SJCRH30 (cell line): ENCODE results near the gene C19orf33. TPM values are rescaled to one million over a fixed set of nuclear protein-coding genes. Genes with fewer than 3 reads are reported as not detected.

Experiments used
- DNase-seq, 2 experiments: peaks; one replicate each; pipeline ENCODE4 v3.0.0-alpha.2; 2015 to 2020
- H3K27ac ChIP-seq: fragments of 250-450 bp; sonication (Bioruptor Pico); 2 replicates; pipeline ENCODE4 v1.5.1; 2020; ENCODE audit warnings: mild to moderate bottlenecking, moderate library complexity
- H3K27me3 ChIP-seq: fragments of 250-450 bp; sonication (Bioruptor Pico); 2 replicates; pipeline ENCODE4 v1.5.1; 2020; ENCODE audit warnings: mild to moderate bottlenecking, moderate library complexity
- H3K36me3 ChIP-seq: fragments of 250-450 bp; sonication (Bioruptor Pico); 2 replicates; pipeline ENCODE4 v1.5.1; 2020; ENCODE audit warnings: mild to moderate bottlenecking, moderate library complexity
- H3K4me1 ChIP-seq: fragments of 250-450 bp; sonication (Bioruptor Pico); 2 replicates; pipeline ENCODE4 v1.5.1; 2020; ENCODE audit warnings: mild to moderate bottlenecking, moderate library complexity
- H3K4me3 ChIP-seq: fragments of 250-450 bp; sonication (Bioruptor Pico); 2 replicates; pipeline ENCODE4 v1.5.1; 2020; ENCODE audit warnings: mild to moderate bottlenecking, moderate library complexity
- H3K9me3 ChIP-seq: fragments of 250-450 bp; sonication (Bioruptor Pico); replicated peaks from 2 replicates; pipeline ENCODE4 v1.5.1; 2020; ENCODE audit warnings: mild to moderate bottlenecking, moderate library complexity
- total RNA-seq: library from RNA; depleted of rRNA; stranded (reverse); fragments of >200 nt; shearing (Covaris generic); gene quantifications from 2 replicates; pipeline ENCODE4 v1.2.3, GENCODE V29; 2014

The C19orf33 gene
- total RNA-seq, 1 experiment from 2014 or later = not detected

GRCh38 chr19:38273499-38273898 lies 30.6 kb upstream of the C19orf33 start:
- peaks cover 35% of the 10 kb centered on the region for H3K4me1 ChIP-seq
- no peaks in the 10 kb centered on the region for H3K27me3 ChIP-seq
- no peak overlapping the region for H3K4me3 ChIP-seq
- no peak for DNase-seq
- H3K9me3 ChIP-seq = no peaks in the 10 kb centered on the region
- no peak overlapping the region for H3K27ac ChIP-seq
- no peaks in the 10 kb centered on the region for H3K36me3 ChIP-seq

- Histone ChIP-seq H3K9me3 (no peaks in the 10 kb centered on the region), H3K27ac (no peak overlapping the region), H3K27me3 (no peaks in the 10 kb centered on the region), H3K4me1 (peaks cover 35% of the 10 kb centered on the region), H3K36me3 (no peaks in the 10 kb centered on the region), H3K4me3 (no peak overlapping the region)
- no peak for DNase-seq
These were observed 29.3 kb upstream of the C19orf33 start for GRCh38 chr19:38274739-38275138.

- Histone ChIP-seq H3K27me3 (no peaks in the 10 kb centered on the region), H3K36me3 (no peaks in the 10 kb centered on the region), H3K27ac (no peak overlapping the region), H3K4me1 (peaks cover 16% of the 10 kb centered on the region), H3K9me3 (no peaks in the 10 kb centered on the region), H3K4me3 (no peak overlapping the region)
- DNase-seq = no peak
These were observed 27.0 kb upstream of the C19orf33 start for GRCh38 chr19:38276942-38277517.

GRCh38 chr19:38277549-38277948 lies 26.5 kb upstream of the C19orf33 start:
- Histone ChIP-seq H3K27me3 (no peaks in the 10 kb centered on the region), H3K27ac (no peak overlapping the region), H3K4me1 (peaks cover 16% of the 10 kb centered on the region), H3K36me3 (no peaks in the 10 kb centered on the region), H3K9me3 (no peaks in the 10 kb centered on the region), H3K4me3 (no peak overlapping the region)
- no peak for DNase-seq

GRCh38 chr19:38277969-38278680 lies 25.9 kb upstream of the C19orf33 start:
- H3K4me1 ChIP-seq = peaks cover 16% of the 10 kb centered on the region
- peak in 1 of 2 experiments; percentile 33 for DNase-seq
- no peaks in the 10 kb centered on the region for H3K27me3 ChIP-seq
- no peaks in the 10 kb centered on the region for H3K9me3 ChIP-seq
- no peaks in the 10 kb centered on the region for H3K36me3 ChIP-seq
- no peak overlapping the region for H3K4me3 ChIP-seq
- H3K27ac ChIP-seq = no peak overlapping the region

GRCh38 chr19:38278751-38279150 lies 25.3 kb upstream of the C19orf33 start:
- DNase-seq = no peak
- H3K4me3 ChIP-seq = no peak overlapping the region
- H3K9me3 ChIP-seq = no peaks in the 10 kb centered on the region
- no peak overlapping the region for H3K27ac ChIP-seq
- no peaks in the 10 kb centered on the region for H3K27me3 ChIP-seq
- H3K4me1 ChIP-seq = peaks cover 16% of the 10 kb centered on the region
- H3K36me3 ChIP-seq = no peaks in the 10 kb centered on the region

- H3K4me3 ChIP-seq = no peak overlapping the region
- peaks cover 16% of the 10 kb centered on the region for H3K4me1 ChIP-seq
- no peaks in the 10 kb centered on the region for H3K9me3 ChIP-seq
- no peak overlapping the region for H3K27ac ChIP-seq
- DNase-seq = no peak
- no peaks in the 10 kb centered on the region for H3K27me3 ChIP-seq
- no peaks in the 10 kb centered on the region for H3K36me3 ChIP-seq
These were observed 23.8 kb upstream of the C19orf33 start for GRCh38 chr19:38280030-38280921.

- peaks cover 16% of the 10 kb centered on the region for H3K4me1 ChIP-seq
- H3K27ac ChIP-seq = no peak overlapping the region
- H3K36me3 ChIP-seq = no peaks in the 10 kb centered on the region
- H3K27me3 ChIP-seq = no peaks in the 10 kb centered on the region
- H3K9me3 ChIP-seq = no peaks in the 10 kb centered on the region
- DNase-seq = no peak
- no peak overlapping the region for H3K4me3 ChIP-seq
These were observed 22.1 kb upstream of the C19orf33 start for GRCh38 chr19:38281811-38282566.

GRCh38 chr19:38283271-38283670 lies 20.8 kb upstream of the C19orf33 start:
- no peak for DNase-seq
- no peaks in the 10 kb centered on the region for H3K27me3 ChIP-seq
- H3K27ac ChIP-seq = no peak overlapping the region
- H3K4me1 ChIP-seq = peaks cover 12% of the 10 kb centered on the region
- H3K4me3 ChIP-seq = no peak overlapping the region
- H3K36me3 ChIP-seq = no peaks in the 10 kb centered on the region
- H3K9me3 ChIP-seq = no peaks in the 10 kb centered on the region

- Histone ChIP-seq H3K4me1 (peaks cover 13% of the 10 kb centered on the region), H3K27ac (no peak overlapping the region), H3K27me3 (no peaks in the 10 kb centered on the region), H3K4me3 (no peak overlapping the region), H3K9me3 (no peaks in the 10 kb centered on the region), H3K36me3 (no peaks in the 10 kb centered on the region)
- DNase-seq = no peak
These were observed 19.6 kb upstream of the C19orf33 start for GRCh38 chr19:38284422-38284821.

- no peak for DNase-seq
- H3K36me3 ChIP-seq = no peaks in the 10 kb centered on the region
- H3K27ac ChIP-seq = no peak overlapping the region
These were observed 18.5 kb upstream of the C19orf33 start for GRCh38 chr19:38285567-38285966.

GRCh38 chr19:38287604-38288003 lies 16.4 kb upstream of the C19orf33 start:
- H3K4me1 ChIP-seq = peaks cover 33% of the 10 kb centered on the region
- no peak for DNase-seq
- H3K27me3 ChIP-seq = no peaks in the 10 kb centered on the region
- no peak overlapping the region for H3K27ac ChIP-seq
- no peaks in the 10 kb centered on the region for H3K36me3 ChIP-seq
- H3K9me3 ChIP-seq = no peaks in the 10 kb centered on the region
- H3K4me3 ChIP-seq = no peak overlapping the region

More at GRCh38 chr19:38285567-38285966, 18.5 kb upstream of the C19orf33 start:
- Histone ChIP-seq H3K4me1 (peaks cover 22% of the 10 kb centered on the region), H3K9me3 (no peaks in the 10 kb centered on the region), H3K27me3 (no peaks in the 10 kb centered on the region), H3K4me3 (no peak overlapping the region)

GRCh38 chr19:38288123-38288855 lies 15.8 kb upstream of the C19orf33 start:
- Histone ChIP-seq H3K27me3 (no peaks in the 10 kb centered on the region), H3K36me3 (no peaks in the 10 kb centered on the region), H3K9me3 (no peaks in the 10 kb centered on the region), H3K4me1 (peaks cover 40% of the 10 kb centered on the region), H3K4me3 (no peak overlapping the region), H3K27ac (peak overlapping the region; percentile 35)
- DNase-seq = peak; percentile 85

- Histone ChIP-seq H3K4me1 (peaks cover 50% of the 10 kb centered on the region), H3K27me3 (no peaks in the 10 kb centered on the region), H3K9me3 (no peaks in the 10 kb centered on the region), H3K36me3 (no peaks in the 10 kb centered on the region), H3K27ac (peak overlapping the region; percentile 24; the same call in 1 of the 2 replicates), H3K4me3 (no peak overlapping the region)
- DNase-seq = no peak
These were observed 14.1 kb upstream of the C19orf33 start for GRCh38 chr19:38289955-38290354.
